HG02938 (cell line): ENCODE measurements around the gene EPHA3.

ENCODE experiments used
- ATAC-seq: cut with Tn5 transposase; IDR thresholded peaks from one replicate; pipeline ENCODE4 v1.9.1; 2021; ENCODE audit warnings: mild to moderate bottlenecking, moderate library complexity; ENCODE audit not compliant: unreplicated experiment

The EPHA3 gene

GRCh38 chr3:89278302-89279025 is 171.0 kb downstream of the EPHA3 start:
- no peak for ATAC-seq

- ATAC-seq = no peak
These were observed 172.9 kb downstream of the EPHA3 start for GRCh38 chr3:89280301-89280700.

- ATAC-seq = no peak
These were observed 173.5 kb downstream of the EPHA3 start for GRCh38 chr3:89280822-89281365.

- ATAC-seq = no peak
These were observed 180.6 kb downstream of the EPHA3 start for GRCh38 chr3:89287902-89288508.

- ATAC-seq = no peak
These were observed 182.3 kb downstream of the EPHA3 start for GRCh38 chr3:89289574-89290190.

- ATAC-seq = no peak
These were observed 189.8 kb downstream of the EPHA3 start for GRCh38 chr3:89297199-89297598.

- ATAC-seq = no peak
These were observed 193.1 kb downstream of the EPHA3 start for GRCh38 chr3:89300526-89300925.

- no peak for ATAC-seq
These were observed 193.6 kb downstream of the EPHA3 start for GRCh38 chr3:89300981-89301380.

- ATAC-seq = no peak
These were observed 196.3 kb downstream of the EPHA3 start for GRCh38 chr3:89303701-89304100.

GRCh38 chr3:89306540-89306939 is 199.1 kb downstream of the EPHA3 start:
- ATAC-seq = no peak

- no peak for ATAC-seq
These were observed 204.2 kb downstream of the EPHA3 start for GRCh38 chr3:89311581-89311980.

GRCh38 chr3:89312141-89312540 is 204.7 kb downstream of the EPHA3 start:
- ATAC-seq = no peak

- no peak for ATAC-seq
These were observed 207.2 kb downstream of the EPHA3 start for GRCh38 chr3:89314454-89315098.

GRCh38 chr3:89315750-89316470 is 208.5 kb downstream of the EPHA3 start:
- no peak for ATAC-seq

- no peak for ATAC-seq
These were observed 212.8 kb downstream of the EPHA3 start for GRCh38 chr3:89320186-89320585.

GRCh38 chr3:89326997-89327396 is 219.6 kb downstream of the EPHA3 start:
- no peak for ATAC-seq

GRCh38 chr3:89332386-89332785 is 225.0 kb downstream of the EPHA3 start:
- ATAC-seq = no peak

GRCh38 chr3:89332793-89333192 is 225.4 kb downstream of the EPHA3 start:
- ATAC-seq = no peak

- no peak for ATAC-seq
These were observed 228.3 kb downstream of the EPHA3 start for GRCh38 chr3:89335693-89336092.

GRCh38 chr3:89340408-89340807 is 233.0 kb downstream of the EPHA3 start:
- no peak for ATAC-seq

GRCh38 chr3:89344076-89344475 is 236.7 kb downstream of the EPHA3 start:
- ATAC-seq = no peak
